ENCODE results near the gene WEE1. TPM values are rescaled to one million over a fixed set of nuclear protein-coding genes. Genes with fewer than 3 reads are reported as not detected.

Gene WEE1
- total RNA-seq, 1 donor from 2014 or later = 66.4 TPM

GRCh38 chr11:9604134-9604533, 30.7 kb downstream of the WEE1 start:
- Mint-ChIP-seq H3K27me3 (ENCODE audit: low read depth) (no peaks in the 10 kb centered on the region), H3K9me3 (peaks cover under 1% of the 10 kb centered on the region), H3K4me1 (peaks cover 15% of the 10 kb centered on the region), H3K4me3 (no peak overlapping the region), H3K36me3 (no peaks in the 10 kb centered on the region), H3K27ac (no peak overlapping the region)
- no peak for TF ChIP-seq CTCF (IDR thresholded peaks at IDR 0.05; ENCODE audit: unreplicated experiment)
- no peak for DNase-seq (ENCODE audit: low spot score in 2 of 2, unreplicated experiment in 2 of 2)

GRCh38 chr11:9605742-9606141, 32.3 kb downstream of the WEE1 start:
- Mint-ChIP-seq H3K9me3 (peaks cover 3% of the 10 kb centered on the region), H3K4me3 (no peak overlapping the region), H3K27me3 (ENCODE audit: low read depth) (no peaks in the 10 kb centered on the region), H3K4me1 (peaks cover 9% of the 10 kb centered on the region), H3K27ac (no peak overlapping the region), H3K36me3 (no peaks in the 10 kb centered on the region)
- no peak for TF ChIP-seq CTCF (IDR thresholded peaks at IDR 0.05; ENCODE audit: unreplicated experiment)
- DNase-seq (ENCODE audit: low spot score in 2 of 2, unreplicated experiment in 2 of 2) = no peak

GRCh38 chr11:9606809-9607510, 33.5 kb downstream of the WEE1 start:
- Mint-ChIP-seq H3K36me3 (no peaks in the 10 kb centered on the region), H3K4me1 (no peaks in the 10 kb centered on the region), H3K9me3 (peaks cover 3% of the 10 kb centered on the region), H3K27ac (no peak overlapping the region), H3K27me3 (ENCODE audit: low read depth) (no peaks in the 10 kb centered on the region), H3K4me3 (no peak overlapping the region)
- TF ChIP-seq CTCF (IDR thresholded peaks at IDR 0.05; ENCODE audit: unreplicated experiment) = no peak
- no peak for DNase-seq (ENCODE audit: low spot score in 2 of 2, unreplicated experiment in 2 of 2)

- Mint-ChIP-seq H3K27ac (no peak overlapping the region), H3K27me3 (ENCODE audit: low read depth) (no peaks in the 10 kb centered on the region), H3K4me3 (no peak overlapping the region), H3K4me1 (no peaks in the 10 kb centered on the region), H3K36me3 (no peaks in the 10 kb centered on the region), H3K9me3 (peaks cover 3% of the 10 kb centered on the region)
- DNase-seq (ENCODE audit: low spot score in 2 of 2, unreplicated experiment in 2 of 2) = no peak
- TF ChIP-seq CTCF (IDR thresholded peaks at IDR 0.05; ENCODE audit: unreplicated experiment) = no peak
Observed at GRCh38 chr11:9607511-9607899, 34.0 kb downstream of the WEE1 start.

- no peak for TF ChIP-seq CTCF (IDR thresholded peaks at IDR 0.05; ENCODE audit: unreplicated experiment)
- peaks cover 10% of the 10 kb centered on the region for H3K4me1 Mint-ChIP-seq
- no peak overlapping the region for H3K27ac Mint-ChIP-seq
- peaks cover 3% of the 10 kb centered on the region for H3K9me3 Mint-ChIP-seq
- H3K27me3 Mint-ChIP-seq (ENCODE audit: low read depth) = no peaks in the 10 kb centered on the region
- DNase-seq (ENCODE audit: low spot score in 2 of 2, unreplicated experiment in 2 of 2) = no peak
- no peak overlapping the region for H3K4me3 Mint-ChIP-seq
- H3K36me3 Mint-ChIP-seq = no peaks in the 10 kb centered on the region
Observed at GRCh38 chr11:9609002-9609759, 35.7 kb downstream of the WEE1 start.
